HL-60 (cell line): ENCODE results near the gene KIF27.

ENCODE experiments used
- CTCF ChIP-seq: IDR thresholded peaks from one replicate; pipeline ENCODE4 v1.5.1; 2011; ENCODE audit warnings: low read length, control low read depth, inconsistent platforms; ENCODE audit not compliant: insufficient read depth
- POLR2AphosphoS5 ChIP-seq: IDR thresholded peaks from 2 replicates; pipeline ENCODE4 v1.6.1; 2012; ENCODE audit warnings: low read depth

GRCh38 chr9:83965350-83966208, 44.3 kb upstream of the KIF27 start:
- no peak for TF ChIP-seq CTCF
- TF ChIP-seq POLR2AphosphoS5, result peak; percentile 55; the same call in 1 of the 2 replicates
